CD4-positive, alpha-beta T cell treated with Interleukin-15 for 4 hours (primary cell): ENCODE data around the gene ZBTB20.
"Not testable (repeated sequence)": the region's sequence is repeated elsewhere in the genome, so short reads cannot be mapped to it uniquely, and the experiment has no call there.

Experiments used
- DNase-seq: peaks from one replicate; pipeline ENCODE4 v3.0.0-alpha.2; 2020; ENCODE audit warnings: low spot score

Gene ZBTB20

DNA sequence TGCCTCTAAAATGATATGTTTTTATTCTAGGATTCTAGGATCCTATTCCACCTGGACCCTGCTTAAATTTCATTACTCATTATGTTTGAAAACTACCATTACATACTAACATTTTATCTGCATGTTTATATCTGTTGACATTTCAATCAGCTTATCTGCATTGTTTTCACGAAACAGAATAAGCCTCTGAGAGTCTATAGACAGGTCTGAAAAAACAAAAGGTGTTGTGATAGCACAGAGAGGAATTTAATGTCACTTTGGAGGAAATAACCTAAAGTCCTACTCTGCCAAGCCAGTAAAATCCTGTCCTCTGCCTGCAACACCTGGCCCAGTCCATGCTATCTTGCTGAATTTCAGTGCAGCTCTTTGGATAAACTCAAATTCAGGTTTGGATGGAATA is 315.2 kb downstream of the ZBTB20 start:
- DNase-seq, result no peak

DNA sequence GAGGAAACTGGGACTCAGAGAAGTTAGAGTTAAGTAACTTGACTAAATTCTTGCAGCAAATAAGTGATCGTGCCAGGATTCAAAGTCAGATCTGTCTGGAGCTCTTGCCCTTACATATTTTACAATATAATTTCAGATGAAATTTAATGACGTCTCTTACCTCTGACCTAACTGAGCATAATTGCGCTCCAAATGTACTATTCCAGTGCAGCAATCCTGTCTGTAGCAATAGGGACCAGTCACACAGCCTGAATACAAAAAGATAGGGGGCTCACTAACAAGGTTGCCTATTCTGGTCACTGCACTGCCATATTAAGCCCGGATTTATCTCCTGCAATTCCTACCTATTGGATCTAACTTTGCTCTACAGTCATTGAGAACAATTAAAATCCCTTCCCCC is 316.4 kb downstream of the ZBTB20 start:
- DNase-seq, result no peak

DNA sequence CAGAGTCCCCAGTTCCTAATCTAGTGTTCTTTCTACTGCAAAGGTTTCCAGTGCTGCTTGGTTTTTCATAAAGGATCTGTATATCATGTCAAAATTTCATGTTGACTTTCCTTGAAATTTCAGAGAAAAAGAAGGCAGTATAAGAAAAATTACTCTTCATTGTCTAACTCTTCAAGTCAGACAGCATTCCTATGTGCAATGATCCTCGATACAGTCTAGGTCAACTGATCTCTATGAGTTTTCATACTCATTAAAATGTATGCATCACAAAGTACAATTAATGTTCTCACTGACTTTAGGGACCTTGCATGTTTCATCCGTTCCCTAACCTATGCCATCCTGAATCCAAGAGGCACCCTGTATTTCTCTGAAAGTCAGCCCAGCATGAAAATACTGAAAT is 317.3 kb downstream of the ZBTB20 start:
- DNase-seq, result no peak

DNA sequence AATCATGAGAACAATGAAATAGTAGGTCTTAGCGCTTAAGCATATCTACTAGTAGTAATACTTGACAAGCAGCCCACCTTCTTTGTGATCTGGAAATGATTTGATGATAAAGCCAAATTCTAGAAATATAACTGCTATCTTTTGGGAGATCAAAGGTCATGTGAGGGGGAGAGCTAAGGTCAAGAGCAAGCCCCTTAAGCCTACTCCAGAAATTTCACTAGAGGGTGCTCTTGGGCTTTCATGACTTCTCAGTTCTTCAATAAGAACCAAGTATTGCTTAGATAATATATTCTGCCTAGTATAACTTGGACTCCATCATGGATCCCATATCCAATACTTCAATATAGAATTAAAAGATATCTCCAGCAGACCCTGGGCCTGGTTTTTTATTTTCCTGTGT is 319.6 kb downstream of the ZBTB20 start:
- peak; percentile 17 for DNase-seq

DNA sequence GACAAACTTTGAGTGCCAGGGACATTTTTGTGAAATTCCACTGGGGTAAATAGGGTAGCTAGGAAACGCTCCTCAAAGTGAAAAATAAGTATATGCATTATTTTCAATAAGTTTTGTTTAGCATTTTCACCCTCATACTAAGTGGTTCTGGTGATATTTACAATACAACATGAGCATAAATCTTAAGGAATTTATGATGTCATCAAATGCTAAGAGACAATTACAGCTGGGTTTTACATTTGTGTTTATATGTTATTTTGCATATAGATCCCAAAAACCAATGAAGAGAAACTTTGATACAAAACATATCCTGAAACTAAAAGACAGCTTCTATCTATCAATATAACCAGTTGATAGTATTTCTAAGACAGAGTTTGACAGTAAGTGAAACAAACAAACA is 323.1 kb downstream of the ZBTB20 start:
- no peak for DNase-seq

DNA sequence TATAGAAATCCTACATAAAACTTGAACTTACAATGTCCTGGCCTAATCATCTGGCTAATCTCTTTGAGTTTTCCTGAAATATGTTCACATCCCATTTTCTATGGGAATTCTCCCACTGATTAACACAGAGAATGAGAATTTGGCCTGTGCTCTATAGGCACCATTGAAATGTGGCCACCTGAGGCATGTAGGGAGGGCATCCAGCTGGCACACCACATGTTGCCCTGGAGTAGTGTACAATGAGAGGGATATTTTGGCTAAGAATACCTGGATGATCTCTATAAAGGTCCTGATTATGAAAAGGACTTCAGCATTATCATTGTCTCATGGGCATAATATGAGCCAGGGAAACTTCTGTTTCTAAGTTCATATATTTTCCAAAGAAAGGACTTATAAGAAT is 324.0 kb downstream of the ZBTB20 start:
- DNase-seq, result no peak

DNA sequence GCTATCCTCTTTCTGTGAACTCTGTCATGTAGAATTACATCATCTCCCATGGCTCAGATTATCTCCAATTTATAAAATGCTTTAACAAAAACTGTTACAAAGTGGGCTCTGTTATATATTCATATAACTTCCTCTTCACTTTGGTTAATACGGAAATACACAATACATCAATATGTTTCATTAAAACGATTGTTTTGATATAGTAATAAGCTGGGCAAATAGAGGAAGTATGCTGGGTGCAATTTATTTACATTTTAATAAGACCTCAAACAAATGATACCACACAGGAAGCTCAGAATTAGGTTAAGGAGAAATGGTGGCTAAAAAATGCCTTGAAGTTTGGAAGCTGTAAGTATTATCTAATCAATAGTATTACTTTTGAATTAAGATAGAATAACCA is 331.0 kb downstream of the ZBTB20 start:
- no peak for DNase-seq

DNA sequence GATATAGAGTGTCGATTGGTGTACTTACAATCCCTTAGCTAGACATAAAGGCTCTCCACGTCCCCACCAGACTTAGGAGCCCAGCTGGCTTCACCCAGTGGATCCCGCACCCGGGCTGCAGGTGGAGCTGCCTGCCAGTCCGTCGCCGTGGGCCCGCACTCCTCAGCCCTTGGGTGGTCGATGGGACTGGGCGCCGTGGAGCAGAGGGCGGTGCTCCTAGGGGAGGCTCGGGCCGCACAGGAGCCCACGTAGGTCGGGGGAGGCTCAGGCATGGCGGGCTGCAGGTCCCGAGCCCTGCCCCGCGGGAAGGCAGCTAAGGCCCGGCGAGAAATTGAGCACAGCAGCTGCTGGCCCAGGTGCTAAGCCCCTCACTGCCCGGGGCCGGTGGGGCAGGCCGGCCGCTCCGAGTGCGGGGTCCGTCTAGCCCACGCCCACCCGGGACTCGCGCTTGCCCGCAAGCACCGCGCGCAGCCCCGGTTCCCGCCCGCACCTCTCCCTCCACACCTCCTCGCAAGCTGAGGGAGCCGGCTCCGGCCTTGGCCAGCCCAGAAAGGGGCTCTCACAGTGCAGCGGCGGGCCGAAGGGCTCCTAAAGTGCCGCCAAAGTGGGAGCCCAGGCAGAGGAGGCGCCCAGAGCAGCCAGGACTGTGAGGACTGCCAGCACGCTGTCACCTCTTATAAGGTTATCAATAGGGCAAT is 334.4 kb downstream of the ZBTB20 start:
- not testable (repeated sequence) for DNase-seq

DNA sequence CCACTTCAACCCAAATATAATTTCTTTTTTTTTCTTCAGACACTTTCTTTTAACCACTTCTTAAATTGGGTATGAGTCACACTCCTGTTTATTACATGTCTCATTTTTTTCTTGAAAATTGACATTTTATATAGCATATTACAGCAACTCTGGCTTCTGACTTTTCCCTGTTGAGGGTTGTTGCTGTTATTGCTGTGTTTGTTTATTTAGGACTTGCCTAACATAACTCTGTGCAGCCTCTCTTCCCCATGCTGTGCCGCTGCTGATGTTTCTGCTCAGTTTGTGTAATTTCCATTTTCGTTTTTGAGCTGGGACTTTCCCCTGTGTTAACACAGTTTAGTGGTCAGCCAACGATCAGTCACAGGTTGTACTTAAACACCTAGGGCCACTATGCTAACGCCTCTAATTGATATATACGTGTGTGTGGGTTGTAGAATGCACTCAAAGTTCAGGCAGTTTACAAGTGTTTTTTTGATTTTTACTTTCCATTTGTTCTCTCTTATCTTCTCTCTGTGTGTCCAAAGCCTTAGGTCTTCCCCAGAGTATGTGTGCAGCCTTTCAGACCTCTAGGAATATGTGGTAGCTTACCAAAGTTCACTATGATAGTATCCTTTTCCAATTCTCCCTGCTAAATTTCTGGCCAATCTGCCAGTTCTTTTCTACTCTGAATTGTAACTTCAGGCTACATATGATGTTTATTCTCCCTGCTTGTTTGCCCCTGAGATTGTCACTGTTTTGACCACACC is 337.2 kb downstream of the ZBTB20 start:
- DNase-seq, result peak; percentile 37

DNA sequence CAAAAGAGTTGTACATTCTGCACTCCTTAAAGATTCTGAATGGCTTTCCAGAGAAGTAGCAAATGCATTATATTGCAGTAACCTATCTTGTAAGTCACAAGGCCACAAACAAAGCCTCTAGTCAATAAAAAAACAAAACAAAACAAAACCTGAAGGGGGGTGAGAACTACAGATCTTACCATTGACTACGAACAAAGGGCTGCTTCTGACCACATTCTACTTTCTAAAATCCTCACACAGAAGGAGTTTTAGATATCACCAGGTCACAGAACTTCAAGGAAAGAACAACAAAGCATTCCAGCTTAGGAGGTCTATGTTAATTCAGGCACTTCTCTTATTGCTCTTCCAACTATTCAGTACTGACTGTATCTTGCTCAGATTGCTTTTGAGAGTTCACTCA is 343.0 kb downstream of the ZBTB20 start:
- no peak for DNase-seq

DNA sequence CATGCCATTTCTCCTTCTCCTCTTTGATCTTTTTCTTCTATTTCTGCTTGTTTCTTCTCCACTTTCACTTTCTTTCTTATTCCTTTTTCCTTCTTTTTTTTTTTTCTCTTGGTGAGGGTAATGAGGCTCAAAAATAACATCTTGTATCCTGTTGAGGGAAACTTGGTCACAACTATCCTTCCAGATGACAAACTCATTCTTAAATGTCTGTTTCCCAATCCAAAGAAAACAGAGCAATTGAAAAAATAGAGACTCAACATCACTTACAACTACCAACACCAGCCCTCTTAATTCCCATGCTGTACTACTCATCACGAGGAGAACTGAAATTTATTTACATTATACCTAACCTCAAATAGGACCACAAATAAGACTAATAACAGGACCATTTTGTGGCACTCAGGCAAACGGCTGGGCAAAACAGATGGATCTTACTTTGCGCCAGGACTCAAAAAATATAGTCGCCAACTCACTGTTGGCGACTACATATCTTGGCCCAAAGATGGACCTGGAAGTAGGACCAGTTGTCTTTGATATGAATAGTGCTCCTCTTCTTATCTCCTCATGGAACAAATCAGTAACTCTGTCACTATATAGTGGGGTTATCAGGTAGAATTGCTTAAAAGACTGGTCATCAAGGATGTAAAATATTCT is 343.9 kb downstream of the ZBTB20 start:
- DNase-seq, result no peak

DNA sequence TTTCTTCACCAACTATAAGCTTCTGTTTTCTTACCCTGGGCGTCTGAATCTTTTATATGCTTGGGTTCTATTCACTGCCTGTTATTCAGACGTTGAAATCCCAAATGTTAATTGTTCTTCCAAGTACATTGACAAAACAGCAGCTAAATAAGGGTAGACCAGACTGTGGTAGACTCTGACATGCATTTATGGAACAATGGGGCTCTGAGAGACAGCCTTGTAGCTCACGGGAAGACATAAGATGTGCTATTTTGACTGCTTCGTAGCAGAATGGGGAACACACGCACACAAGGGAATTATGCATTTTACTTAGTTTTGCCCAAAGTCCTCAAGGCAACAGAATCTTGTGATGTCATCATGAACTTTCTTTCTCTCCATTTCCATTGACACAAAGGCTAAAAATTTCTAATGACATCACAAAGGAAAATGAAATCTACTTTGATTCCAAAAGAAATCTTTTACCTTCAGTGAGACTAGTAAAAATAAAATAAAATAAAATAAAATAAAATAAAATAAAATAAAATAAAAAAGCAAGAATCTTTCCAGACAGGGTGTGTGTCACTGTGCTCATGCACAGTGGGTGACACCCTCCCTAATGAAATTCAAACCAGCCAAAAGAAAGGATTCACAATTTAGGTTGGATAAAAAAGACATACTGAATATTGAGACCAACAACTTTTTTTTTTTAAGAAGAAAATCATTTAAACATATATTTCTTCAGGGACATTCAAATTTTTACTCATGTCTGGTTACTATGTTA is 346.6 kb downstream of the ZBTB20 start:
- DNase-seq, result no peak

DNA sequence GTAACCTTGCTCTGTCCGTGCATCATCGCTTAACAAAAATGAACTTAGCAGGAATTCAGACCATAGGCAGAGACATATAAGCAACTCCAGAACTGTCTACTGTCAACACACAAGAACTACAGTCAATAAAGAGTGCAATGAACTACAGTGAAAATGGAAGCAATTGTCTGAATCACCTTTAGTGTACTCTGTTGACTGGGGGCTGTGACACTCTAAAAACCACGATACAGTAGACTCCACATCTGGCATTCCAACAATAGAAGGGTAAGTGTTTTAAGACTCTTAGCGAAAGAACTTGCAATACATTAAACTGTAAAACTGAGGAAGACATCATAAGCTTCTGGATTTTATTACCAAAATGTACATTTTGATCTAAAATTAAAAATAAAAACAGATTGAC is 347.3 kb downstream of the ZBTB20 start:
- no peak for DNase-seq

DNA sequence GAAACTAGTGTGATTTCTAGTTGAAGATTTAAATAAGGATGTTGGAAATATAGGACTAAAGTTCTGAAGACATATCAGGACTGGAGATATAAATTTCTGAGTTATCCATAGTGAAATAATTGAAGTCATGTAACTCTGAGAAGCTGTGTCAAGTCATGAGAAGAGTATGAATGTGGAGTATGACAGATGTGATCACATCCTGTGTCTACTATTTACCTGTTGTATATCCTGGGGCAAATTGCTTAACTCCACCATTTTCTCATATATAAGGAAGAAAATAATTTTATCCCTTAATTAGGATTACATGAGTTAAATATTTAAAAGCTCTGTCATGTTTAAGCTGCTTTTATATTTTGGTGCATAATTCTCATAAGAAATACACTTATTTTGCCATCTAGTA is 350.3 kb downstream of the ZBTB20 start:
- DNase-seq, result no peak

DNA sequence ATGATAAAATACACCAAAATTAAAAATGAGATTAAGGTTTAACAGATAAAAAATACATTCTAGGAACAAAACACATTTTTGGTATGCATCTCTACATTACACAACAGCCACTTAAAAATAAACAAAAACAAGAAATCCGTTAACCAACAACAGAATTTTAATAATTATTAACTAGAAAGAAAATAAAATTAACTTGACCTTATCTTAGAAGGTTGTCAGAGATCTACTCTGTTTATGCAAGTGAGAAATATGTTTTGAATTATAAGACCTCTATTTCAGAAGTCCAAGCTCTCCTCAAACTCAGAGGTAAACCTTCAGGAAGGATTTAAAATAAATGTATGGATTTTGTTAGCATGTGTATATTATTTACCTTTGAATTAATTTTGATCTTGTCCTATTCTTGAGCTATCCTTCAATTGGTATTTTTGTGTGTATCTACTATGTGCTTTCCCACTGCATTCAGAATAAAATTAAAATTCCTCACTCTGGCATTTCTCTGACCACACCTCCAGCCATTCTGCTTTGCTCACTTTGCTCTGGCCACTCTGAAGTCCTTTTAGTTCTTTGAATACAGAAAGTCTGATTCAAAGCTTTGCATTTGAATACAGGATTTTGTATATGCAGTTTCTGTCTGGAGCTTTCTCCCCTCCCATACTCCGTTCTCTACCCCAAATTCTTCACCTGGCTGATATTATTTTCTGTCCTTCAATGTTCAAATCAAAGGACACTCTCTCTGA is 352.0 kb downstream of the ZBTB20 start:
- DNase-seq, result no peak

DNA sequence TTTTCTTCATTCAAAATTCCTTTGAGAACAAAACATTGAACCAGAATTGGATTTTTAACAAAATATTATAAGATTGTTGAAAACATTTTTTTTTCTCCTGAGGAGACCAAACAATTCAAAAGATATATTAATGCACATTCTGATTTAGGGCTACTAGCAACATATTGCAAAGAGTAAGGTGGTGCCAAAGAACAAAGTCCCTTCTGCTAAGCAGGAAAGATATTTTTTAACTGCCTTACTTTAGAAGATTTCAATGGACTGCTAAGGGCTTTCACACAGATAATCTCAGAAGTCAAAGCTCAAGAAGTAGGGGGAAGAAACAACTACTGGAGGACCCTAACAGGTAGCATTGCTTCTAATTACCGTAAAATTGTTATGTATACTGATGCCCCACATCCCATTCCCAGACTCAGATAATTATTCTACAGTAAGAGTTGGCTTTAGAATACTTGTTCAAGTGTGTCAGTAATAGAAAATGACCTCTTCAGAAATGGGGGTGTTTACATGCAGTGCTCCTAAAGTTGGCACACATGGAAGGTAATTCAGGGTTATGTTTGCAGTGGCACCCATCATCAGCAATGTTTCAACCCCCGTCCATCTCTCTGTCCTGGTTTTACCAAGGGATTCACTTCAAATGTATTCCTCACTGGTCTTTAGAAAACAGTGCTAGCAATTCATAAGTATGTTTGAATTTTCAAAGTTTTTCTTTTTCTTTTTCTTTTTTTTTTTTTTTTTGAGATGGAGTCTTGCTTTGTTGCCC is 354.7 kb downstream of the ZBTB20 start:
- DNase-seq, result no peak

DNA sequence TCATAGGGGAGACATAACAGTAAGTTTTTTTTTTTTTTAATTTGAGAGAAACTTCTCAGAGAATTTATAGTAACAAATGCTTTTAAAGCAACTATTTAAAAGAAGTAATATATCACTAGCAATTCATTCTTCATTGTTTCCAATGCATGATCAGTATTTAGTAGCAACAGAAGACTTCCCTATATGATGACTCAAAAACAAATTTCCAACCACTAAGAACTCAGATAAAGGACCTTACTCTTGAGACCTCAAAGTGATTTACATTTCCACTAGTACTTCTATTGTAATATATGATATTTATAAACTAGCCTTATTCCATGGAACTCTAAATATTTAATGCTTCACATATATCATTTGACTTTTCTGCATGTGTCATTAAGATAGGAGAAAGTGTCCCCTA is 356.3 kb downstream of the ZBTB20 start:
- no peak for DNase-seq

DNA sequence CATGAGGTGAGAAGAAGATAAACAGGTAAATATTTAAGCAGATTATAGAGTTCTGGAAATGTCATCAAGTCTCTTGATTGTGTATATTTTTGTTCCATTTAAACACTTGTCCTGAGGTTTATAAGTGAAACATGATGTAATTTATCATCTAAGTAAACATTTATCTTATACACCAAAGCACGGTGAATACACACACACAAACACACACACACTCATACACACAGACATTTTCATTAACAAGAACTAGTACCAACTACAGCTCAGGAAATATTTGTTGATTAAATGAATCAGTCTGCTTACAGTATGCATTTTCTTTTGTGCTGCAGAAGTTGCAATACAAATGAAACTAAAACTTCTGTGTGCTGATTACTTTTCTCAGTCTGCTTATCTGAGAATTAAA is 357.3 kb downstream of the ZBTB20 start:
- no peak for DNase-seq

DNA sequence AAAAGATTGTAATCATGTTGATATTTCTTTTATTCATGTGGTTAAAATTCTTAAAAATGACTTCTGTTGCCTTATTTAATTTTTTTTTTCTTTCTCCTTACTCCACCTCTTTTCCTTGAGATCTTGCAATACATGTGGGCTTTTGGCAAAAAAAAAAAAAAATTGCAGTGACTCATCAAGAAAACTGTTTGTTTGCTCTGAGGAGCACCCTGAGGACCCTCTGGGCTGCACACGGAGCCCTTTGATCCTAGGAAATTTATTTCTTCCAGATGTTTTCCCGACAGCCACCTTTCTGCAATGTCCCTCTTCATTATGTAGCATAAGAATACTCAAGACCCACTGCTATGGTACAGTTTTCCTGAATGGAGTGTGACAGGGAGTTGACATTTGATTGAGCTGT is 371.7 kb downstream of the ZBTB20 start:
- DNase-seq, result no peak

DNA sequence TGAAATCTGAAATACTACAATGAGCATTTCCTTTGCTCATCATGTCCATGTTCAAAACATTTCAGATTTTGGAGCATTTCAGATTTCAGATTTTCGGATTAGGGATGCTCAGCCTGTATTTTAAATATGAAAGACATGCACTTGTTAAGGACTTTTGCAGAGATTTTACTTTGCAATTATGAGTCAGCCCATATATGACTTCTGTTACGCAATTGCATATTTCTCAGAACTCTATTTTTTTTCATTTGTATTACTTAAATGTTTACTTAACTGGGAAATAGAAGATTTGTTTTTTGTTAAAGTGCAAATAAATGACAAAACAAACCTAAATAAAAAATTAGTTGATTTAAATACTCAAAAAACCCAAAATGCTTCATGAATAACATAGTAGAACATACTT is 376.2 kb downstream of the ZBTB20 start:
- no peak for DNase-seq

DNA sequence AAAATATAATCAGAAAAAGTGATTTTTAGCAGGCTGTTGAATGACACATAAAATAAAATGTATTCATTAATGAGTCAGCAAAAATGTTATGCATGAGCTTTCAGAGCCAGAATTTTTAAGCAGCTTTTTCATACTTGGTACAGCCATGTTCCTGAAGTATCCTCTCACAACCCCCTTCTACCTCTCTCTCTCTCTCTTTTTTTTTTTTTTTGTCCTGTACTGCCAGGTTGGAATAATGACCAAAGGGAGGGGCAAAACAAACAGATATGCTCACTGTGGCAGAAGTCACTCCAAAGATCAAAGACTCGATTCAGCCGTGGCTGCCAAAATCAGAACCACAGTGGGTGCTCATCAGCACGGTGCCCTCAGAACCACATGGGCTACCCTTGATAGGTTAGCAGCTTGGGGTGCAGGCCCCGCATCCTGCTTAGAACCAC is 383.0 kb downstream of the ZBTB20 start:
- DNase-seq, result no peak
